Measurements from ENCODE around the gene CBX1. TPM values are rescaled to one million over a fixed set of nuclear protein-coding genes. Genes with fewer than 3 reads are reported as not detected.

CBX1 gene

GRCh38 chr17:48022901-48023300 lies 78.4 kb downstream of the CBX1 start:
- no peak overlapping the region for H4K91ac ChIP-seq (ENCODE audit: low read length)
- peak overlapping the region; percentile 91 for H3K4me2 ChIP-seq (ENCODE audit: low read length, poor library complexity, severe bottlenecking)
- H3K18ac ChIP-seq (ENCODE audit: low read depth in 1 of 2, low read length in 2 of 2) = no peak overlapping the region
- no peak overlapping the region for H3K9ac ChIP-seq (ENCODE audit: low read length)
- peaks cover 0 to 4% of the 10 kb centered on the region in 2 experiments for H3K36me3 ChIP-seq (ENCODE audit: control insufficient read depth in 1 of 2, insufficient read depth in 2 of 2, low read depth in 1 of 2, low read length in 2 of 2)
- no peak overlapping the region for H2AK5ac ChIP-seq (ENCODE audit: low read length, severe bottlenecking)
- H3K4ac ChIP-seq (ENCODE audit: low read depth in 1 of 2, low read length in 2 of 2) = no peak overlapping the region
- no peak overlapping the region for H3K14ac ChIP-seq (ENCODE audit: low read length in 2 of 2)
- H3K4me3 ChIP-seq (ENCODE audit: insufficient read depth in 1 of 2, low read depth in 1 of 2, low read length in 2 of 2) = no peak overlapping the region
- no peak overlapping the region for H3K23ac ChIP-seq (ENCODE audit: low read length in 2 of 2)
- no peak overlapping the region for H2BK5ac ChIP-seq (ENCODE audit: low read depth, low read length, poor library complexity, severe bottlenecking)
- no peaks in the 10 kb centered on the region for H3K79me1 ChIP-seq (replicated peaks; ENCODE audit: low read length, poor library complexity, severe bottlenecking)
- H3K4me1 ChIP-seq (ENCODE audit: control insufficient read depth, insufficient read depth, low read depth, low read length) = peaks cover 26% of the 10 kb centered on the region
- no peak overlapping the region for H2BK12ac ChIP-seq (ENCODE audit: low read length in 2 of 2)
- H3K9me3 ChIP-seq (ENCODE audit: control insufficient read depth, low read length) = no peaks in the 10 kb centered on the region
- WGBS = 85% methylated on average over 5 of the region's 6 CpGs
- DNase-seq = no peak
- H4K8ac ChIP-seq (ENCODE audit: low read length) = no peak overlapping the region
- no peak overlapping the region for H2BK15ac ChIP-seq (ENCODE audit: low read depth, poor library complexity, severe bottlenecking)
- no peak overlapping the region for H2AFZ ChIP-seq (ENCODE audit: low read depth, low read length)
- H3K27me3 ChIP-seq (ENCODE audit: control insufficient read depth in 1 of 2, insufficient read depth in 1 of 2, low read length in 2 of 2) = peaks cover 0 to 6% of the 10 kb centered on the region in 2 experiments
- no peak overlapping the region for H3K27ac ChIP-seq (ENCODE audit: low read length, poor library complexity, severe bottlenecking)
- H2BK120ac ChIP-seq (ENCODE audit: low read depth, low read length) = no peak overlapping the region

- Histone ChIP-seq H2BK12ac (ENCODE audit: low read length in 2 of 2) (no peak overlapping the region), H4K8ac (ENCODE audit: low read length) (no peak overlapping the region), H3K9ac (ENCODE audit: low read length) (no peak overlapping the region), H3K4me3 (ENCODE audit: insufficient read depth in 1 of 2, low read depth in 1 of 2, low read length in 2 of 2) (no peak overlapping the region), H3K9me3 (ENCODE audit: control insufficient read depth, low read length) (no peaks in the 10 kb centered on the region), H3K4ac (ENCODE audit: low read depth in 1 of 2, low read length in 2 of 2) (no peak overlapping the region), H2AK5ac (ENCODE audit: low read length, severe bottlenecking) (no peak overlapping the region), H3K18ac (ENCODE audit: low read depth in 1 of 2, low read length in 2 of 2) (no peak overlapping the region), H2BK120ac (ENCODE audit: low read depth, low read length) (no peak overlapping the region), H3K23ac (ENCODE audit: low read length in 2 of 2) (no peak overlapping the region), H3K4me1 (ENCODE audit: control insufficient read depth, insufficient read depth, low read depth, low read length) (peaks cover 26% of the 10 kb centered on the region), H3K27ac (ENCODE audit: low read length, poor library complexity, severe bottlenecking) (no peak overlapping the region), H4K91ac (ENCODE audit: low read length) (no peak overlapping the region), H3K14ac (ENCODE audit: low read length in 2 of 2) (no peak overlapping the region), H2BK5ac (ENCODE audit: low read depth, low read length, poor library complexity, severe bottlenecking) (no peak overlapping the region), H3K27me3 (ENCODE audit: control insufficient read depth in 1 of 2, insufficient read depth in 1 of 2, low read length in 2 of 2) (peaks cover 0 to 6% of the 10 kb centered on the region in 2 experiments), H2BK15ac (ENCODE audit: low read depth, poor library complexity, severe bottlenecking) (no peak overlapping the region), H2AFZ (ENCODE audit: low read depth, low read length) (no peak overlapping the region), H3K4me2 (ENCODE audit: low read length, poor library complexity, severe bottlenecking) (no peak overlapping the region), H3K79me1 (replicated peaks; ENCODE audit: low read length, poor library complexity, severe bottlenecking) (no peaks in the 10 kb centered on the region), H3K36me3 (ENCODE audit: control insufficient read depth in 1 of 2, insufficient read depth in 2 of 2, low read depth in 1 of 2, low read length in 2 of 2) (peaks cover 0 to under 1% of the 10 kb centered on the region in 2 experiments)
- 80% methylated on average over 4 of the region's 5 CpGs for WGBS
- no peak for DNase-seq
Observed at GRCh38 chr17:48021934-48022333, 79.3 kb downstream of the CBX1 start.

Small RNA genes lying within 50 kb of the gene (small RNA-seq; reads per million reads assigned to genes)
- gene AC004477.2 (ENCODE audit: low read depth) = not detected
- gene MIR152 (ENCODE audit: low read depth) = 1,468 reads per million, percentile 97 among the genes with 10 or more reads in this experiment
- gene RNU6-1201P (ENCODE audit: low read depth) = not detected

Measured in mesenchymal stem cell (in vitro differentiated cells and primary cell).